Measurements from ENCODE around the gene CNKSR3. TPM values are rescaled to one million over a fixed set of nuclear protein-coding genes. Genes with fewer than 3 reads are reported as not detected.

Gene CNKSR3
- total RNA-seq, 2 donors from 2014 or later: 9.3 to 13.2 TPM

DNA sequence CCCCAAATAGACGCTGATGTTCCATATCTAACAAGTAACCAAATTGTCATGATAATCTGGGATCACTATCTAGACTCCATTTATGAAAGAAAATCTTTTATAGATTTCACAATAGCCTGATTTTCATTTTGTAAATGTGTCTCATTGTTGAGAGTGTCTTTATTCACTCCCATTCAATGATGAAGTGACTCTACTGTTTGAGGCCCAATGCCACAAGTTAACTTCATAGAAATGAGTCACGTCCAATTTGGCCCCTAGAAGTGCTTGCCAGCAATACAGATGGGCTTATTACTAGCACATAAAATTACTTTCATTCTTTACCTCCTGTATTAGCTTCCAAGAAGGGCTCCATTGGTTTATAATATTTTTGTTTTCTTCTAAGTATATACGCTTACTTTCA lies 160.2 kb downstream of the CNKSR3 start:
- WGBS, 2 donors: 78 to 86% methylated on average over 3 of the region's 3 CpGs
- Histone ChIP-seq H3K36me3 (replicated peaks in 1 of 2; ENCODE audit: insufficient read depth in 1 of 2, low read depth in 2 of 2) (no peaks in the 10 kb centered on the region), H3K27me3 (no peaks in the 10 kb centered on the region), H3K9me3 (no peaks in the 10 kb centered on the region), H3K4me1 (no peaks in the 10 kb centered on the region), H3K27ac (no peak overlapping the region), H3K4me3 (no peak overlapping the region)
- ATAC-seq: no peak
- TF ChIP-seq, protein P1, sequence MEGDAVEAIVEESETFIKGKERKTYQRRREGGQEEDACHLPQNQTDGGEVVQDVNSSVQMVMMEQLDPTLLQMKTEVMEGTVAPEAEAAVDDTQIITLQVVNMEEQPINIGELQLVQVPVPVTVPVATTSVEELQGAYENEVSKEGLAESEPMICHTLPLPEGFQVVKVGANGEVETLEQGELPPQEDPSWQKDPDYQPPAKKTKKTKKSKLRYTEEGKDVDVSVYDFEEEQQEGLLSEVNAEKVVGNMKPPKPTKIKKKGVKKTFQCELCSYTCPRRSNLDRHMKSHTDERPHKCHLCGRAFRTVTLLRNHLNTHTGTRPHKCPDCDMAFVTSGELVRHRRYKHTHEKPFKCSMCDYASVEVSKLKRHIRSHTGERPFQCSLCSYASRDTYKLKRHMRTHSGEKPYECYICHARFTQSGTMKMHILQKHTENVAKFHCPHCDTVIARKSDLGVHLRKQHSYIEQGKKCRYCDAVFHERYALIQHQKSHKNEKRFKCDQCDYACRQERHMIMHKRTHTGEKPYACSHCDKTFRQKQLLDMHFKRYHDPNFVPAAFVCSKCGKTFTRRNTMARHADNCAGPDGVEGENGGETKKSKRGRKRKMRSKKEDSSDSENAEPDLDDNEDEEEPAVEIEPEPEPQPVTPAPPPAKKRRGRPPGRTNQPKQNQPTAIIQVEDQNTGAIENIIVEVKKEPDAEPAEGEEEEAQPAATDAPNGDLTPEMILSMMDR (IDR thresholded peaks at IDR 0.05): no peak
- no peak for TF ChIP-seq POLR2A (IDR thresholded peaks at IDR 0.05)
- DNase-seq: no peak
- intact Hi-C loops (cut with DNase I): no loop called here

DNA sequence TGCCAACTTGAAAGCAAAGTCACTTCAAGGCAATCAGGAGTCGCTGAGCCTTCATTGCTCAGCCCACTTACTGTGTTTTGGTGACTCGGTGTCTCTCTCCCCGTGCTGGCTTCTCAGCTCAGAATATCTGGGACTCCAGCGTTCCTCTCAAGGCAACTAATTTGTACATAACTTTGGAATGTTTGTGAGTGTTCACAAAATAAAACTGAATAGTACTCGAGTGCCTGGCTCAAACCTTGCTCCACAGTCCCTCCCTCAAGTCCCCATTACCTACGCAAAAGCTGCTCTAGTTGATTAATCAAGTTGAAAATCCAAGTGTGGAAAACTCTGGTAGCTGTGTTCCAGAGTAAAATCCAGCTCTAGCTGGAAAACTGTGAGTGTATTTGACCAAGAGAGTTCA lies 162.5 kb downstream of the CNKSR3 start:
- no peaks in the 10 kb centered on the region for H3K9me3 ChIP-seq
- H3K27me3 ChIP-seq: no peaks in the 10 kb centered on the region
- ATAC-seq (no peak), DNase-seq (no peak)
- no peak for TF ChIP-seq POLR2A (IDR thresholded peaks at IDR 0.05)
- TF ChIP-seq, protein P1 (IDR thresholded peaks at IDR 0.05): no peak
- no peak overlapping the region for H3K27ac ChIP-seq
- peaks cover 7% of the 10 kb centered on the region for H3K4me1 ChIP-seq
- H3K4me3 ChIP-seq: no peak overlapping the region
- intact Hi-C loops (cut with DNase I): no loop called here
- no peaks in the 10 kb centered on the region for H3K36me3 ChIP-seq (replicated peaks in 1 of 2; ENCODE audit: insufficient read depth in 1 of 2, low read depth in 2 of 2)
- WGBS, 2 donors: 95 to 98% methylated on average over 6 of the region's 6 CpGs

DNA sequence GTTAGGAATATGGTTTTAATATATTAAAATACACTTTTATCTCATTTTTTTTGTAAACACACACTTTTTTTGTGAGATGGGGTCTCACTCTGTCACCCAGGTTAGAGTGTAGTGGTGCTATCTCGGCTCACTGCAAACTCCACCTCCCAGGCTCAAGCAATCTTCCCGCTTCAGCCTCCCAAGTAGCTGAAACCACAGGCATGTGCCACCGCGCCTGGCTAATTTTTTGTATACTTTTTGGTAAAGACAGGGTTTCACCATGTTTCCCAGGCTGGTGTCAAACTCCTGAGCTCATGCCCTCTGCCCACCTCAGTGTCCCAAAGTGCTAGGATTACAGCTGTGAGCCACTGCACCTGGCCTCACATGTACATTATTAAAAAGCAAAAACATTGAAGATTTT lies 164.7 kb downstream of the CNKSR3 start:
- H3K9me3 ChIP-seq: no peaks in the 10 kb centered on the region
- no peak overlapping the region for H3K27ac ChIP-seq
- DNase-seq (no peak), ATAC-seq (no peak)
- H3K27me3 ChIP-seq: no peaks in the 10 kb centered on the region
- H3K4me3 ChIP-seq: no peak overlapping the region
- TF ChIP-seq, protein P1 (IDR thresholded peaks at IDR 0.05): no peak
- TF ChIP-seq POLR2A (IDR thresholded peaks at IDR 0.05): no peak
- 97% methylated on average over 4 of the region's 4 CpGs for WGBS, 2 donors
- H3K36me3 ChIP-seq (replicated peaks in 1 of 2; ENCODE audit: insufficient read depth in 1 of 2, low read depth in 2 of 2): no peaks in the 10 kb centered on the region
- peaks cover 10% of the 10 kb centered on the region for H3K4me1 ChIP-seq
- intact Hi-C loops (cut with DNase I): no loop called here

DNA sequence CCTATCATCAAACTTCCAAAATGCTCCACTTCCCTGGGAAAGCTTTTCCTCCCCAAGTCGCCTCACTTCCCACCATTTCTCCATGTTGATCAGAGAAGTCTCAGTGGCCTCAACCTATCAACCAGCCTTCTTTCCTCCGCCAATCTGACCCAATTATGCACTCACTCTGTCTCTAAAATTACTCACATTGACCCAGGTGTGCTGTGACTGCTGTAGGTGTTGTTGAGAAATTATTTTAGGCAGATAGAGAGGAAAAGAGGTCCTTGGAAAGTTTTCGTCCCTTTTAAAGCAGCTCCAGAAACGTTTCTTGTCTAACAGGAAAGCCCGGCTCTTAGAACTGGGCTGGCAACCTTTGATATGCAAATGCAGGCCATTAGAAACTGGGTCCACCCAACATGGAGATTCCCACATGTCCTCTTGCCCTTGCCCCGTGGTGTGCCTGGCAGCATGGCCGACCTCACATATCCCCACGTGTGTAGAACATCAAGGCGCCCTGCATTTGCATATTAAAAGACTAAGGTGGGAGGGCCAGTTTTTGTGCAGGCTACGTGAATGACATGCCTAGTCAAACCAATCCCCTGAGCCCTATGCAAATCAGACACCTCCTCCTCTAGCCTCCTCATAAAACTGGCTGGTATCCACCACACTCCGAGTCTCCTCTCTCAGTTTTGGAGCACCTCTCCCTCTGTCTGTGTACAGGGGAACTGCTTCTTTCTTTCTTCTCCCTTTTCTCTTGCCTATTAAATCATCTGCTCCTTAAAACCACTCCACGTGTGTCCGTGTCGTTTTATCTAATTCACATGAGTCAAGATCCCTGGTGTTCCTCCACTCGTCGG lies 166.8 kb downstream of the CNKSR3 start:
- DNase-seq (peak; percentile 67 to 88 (median 78)), ATAC-seq (peak; percentile 98)
- Histone ChIP-seq H3K27me3 (no peaks in the 10 kb centered on the region), H3K27ac (peak overlapping the region in 3 of 4 donors; percentile 6 to 67 (median 27)), H3K36me3 (replicated peaks in 1 of 2; ENCODE audit: insufficient read depth in 1 of 2, low read depth in 2 of 2) (no peaks in the 10 kb centered on the region), H3K9me3 (no peaks in the 10 kb centered on the region), H3K4me1 (peaks cover 10% of the 10 kb centered on the region), H3K4me3 (no peak overlapping the region)
- 33 to 34% methylated on average over 16 of the region's 16 CpGs for WGBS, 2 donors
- intact Hi-C loops (cut with DNase I): no loop called here
- peak in 1 of 3 donors; percentile 35 for TF ChIP-seq POLR2A (IDR thresholded peaks at IDR 0.05)
- TF ChIP-seq, protein P1 (IDR thresholded peaks at IDR 0.05): peak in 6 of 7 experiments; percentile 29 to 87 (median 72)

DNA sequence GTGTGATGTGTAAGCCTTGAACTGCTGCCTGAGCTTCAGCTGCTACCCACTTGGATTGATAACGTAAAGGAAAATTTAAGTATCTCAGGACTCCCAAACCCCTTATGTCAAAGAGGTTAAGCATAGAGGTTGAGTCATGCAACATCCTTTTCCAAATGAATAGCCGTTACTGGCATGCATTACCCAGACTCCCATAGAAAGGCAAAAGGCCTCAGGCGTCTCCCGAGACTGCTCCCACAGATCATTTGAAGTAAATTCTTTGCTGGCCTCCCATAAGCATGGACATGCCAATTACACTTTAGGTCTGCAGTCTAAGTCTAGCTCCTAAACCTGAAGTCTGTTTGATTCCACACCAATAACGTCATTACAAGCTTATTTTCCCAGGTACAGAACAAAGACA lies 168.6 kb downstream of the CNKSR3 start:
- WGBS, 2 donors: 75 to 83% methylated on average over 5 of the region's 5 CpGs
- Histone ChIP-seq H3K27me3 (no peaks in the 10 kb centered on the region), H3K27ac (no peak overlapping the region), H3K4me1 (peaks cover 10% of the 10 kb centered on the region), H3K9me3 (no peaks in the 10 kb centered on the region), H3K4me3 (no peak overlapping the region), H3K36me3 (replicated peaks in 1 of 2; ENCODE audit: insufficient read depth in 1 of 2, low read depth in 2 of 2) (no peaks in the 10 kb centered on the region)
- ATAC-seq (no peak), DNase-seq (no peak)
- intact Hi-C loops (cut with DNase I): no loop called here
- TF ChIP-seq, protein P1 (IDR thresholded peaks at IDR 0.05): no peak
- TF ChIP-seq POLR2A (IDR thresholded peaks at IDR 0.05): no peak

Measured in body of pancreas (tissue), 4 donors.